Stimulated activated CD8-positive, alpha-beta memory T cell treated with anti-CD3 and anti-CD28 coated beads, Interleukin-7, amount 100 ng/mL, for 24 hours (primary cell): Measurements from ENCODE around the gene SLC29A3.

Source experiments
- DNase-seq: peaks from one replicate; pipeline ENCODE4 v3.0.0-alpha.2; 2020; ENCODE audit warnings: low read depth

The SLC29A3 gene

GRCh38 chr10:71324743-71325142 is 5.7 kb downstream of the SLC29A3 start:
- DNase-seq = no peak

- no peak for DNase-seq
These were observed 6.2 kb downstream of the SLC29A3 start for GRCh38 chr10:71325267-71325666.

DNA sequence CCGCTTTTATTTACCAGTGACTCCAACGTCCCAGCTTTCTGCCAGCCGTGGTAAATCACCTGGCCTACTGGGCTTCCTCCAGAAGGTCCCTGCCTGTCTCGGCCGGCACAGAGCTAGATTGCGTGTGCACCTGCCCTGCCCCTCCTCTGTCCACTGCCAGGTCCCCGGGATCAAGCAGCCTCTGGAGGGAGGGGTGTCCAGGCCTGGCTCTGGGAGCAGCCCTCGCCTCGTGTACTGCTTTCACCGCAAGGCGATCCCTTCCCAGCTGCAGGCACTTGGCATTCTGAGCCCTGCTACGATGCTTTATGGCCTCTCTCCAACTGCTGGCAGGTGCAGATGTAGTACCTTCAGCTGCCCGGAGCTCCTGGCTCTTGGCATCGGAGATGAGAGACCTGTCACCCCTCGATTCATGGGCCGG is 7.4 kb downstream of the SLC29A3 start:
- no peak for DNase-seq

GRCh38 chr10:71330789-71331404 is 11.8 kb downstream of the SLC29A3 start:
- DNase-seq = no peak

GRCh38 chr10:71331736-71332135 is 12.7 kb downstream of the SLC29A3 start:
- DNase-seq = no peak

DNA sequence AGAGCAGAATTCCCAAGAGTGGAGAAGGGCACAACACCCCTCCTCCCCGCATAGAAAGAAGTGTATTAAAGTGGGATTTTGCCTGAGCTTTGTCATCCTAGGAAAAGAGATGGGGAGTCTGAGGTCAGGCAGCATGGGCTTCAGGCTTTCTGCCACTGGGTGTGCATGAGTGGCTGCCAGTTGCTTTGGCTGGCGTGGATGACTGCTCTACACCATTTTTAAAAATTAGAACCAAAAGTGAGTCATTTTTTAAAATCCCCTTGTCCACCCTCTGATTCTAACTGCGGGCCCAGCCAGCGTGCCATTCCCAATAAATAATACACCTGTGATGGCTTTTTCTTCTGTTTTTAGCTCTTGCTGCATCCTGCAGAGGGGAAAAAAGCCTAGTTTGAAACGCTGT is 13.4 kb downstream of the SLC29A3 start:
- no peak for DNase-seq

DNA sequence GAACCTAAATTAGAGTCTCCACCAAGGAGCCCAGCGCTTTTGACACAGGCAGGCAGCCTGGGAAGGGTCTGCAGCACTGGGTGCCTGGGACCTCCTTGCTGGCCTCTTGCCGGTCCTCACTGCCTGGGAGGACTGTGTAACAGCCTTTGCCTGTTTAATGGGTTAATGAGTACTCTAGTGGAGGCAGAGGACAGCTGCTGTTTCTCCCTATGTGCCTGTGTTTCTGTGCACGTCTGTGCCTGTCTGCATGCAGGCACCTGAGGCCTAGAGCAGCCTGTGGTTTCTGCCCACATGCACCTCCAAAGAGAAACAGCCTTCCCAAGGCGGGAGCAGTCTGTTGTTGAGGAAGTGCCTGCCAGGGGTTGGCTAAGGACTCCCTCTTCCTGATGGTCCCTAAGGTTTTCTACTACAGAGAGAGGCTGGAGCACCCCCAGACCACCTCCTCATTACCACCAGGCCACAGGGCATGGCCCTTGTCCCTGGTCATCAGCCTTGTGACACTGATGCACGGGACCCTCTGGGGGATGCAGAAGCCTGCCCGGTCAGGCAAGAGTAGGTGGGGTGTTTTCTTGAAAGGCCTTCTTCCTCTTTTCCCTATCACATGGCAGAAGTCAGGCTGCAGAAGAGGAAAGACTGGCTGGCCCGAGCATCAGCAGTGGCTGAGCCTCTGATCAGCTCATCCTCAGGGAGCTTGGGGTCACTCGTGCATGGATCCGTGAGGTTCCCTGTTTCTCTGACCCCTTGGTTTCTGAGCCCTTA is 14.2 kb downstream of the SLC29A3 start:
- no peak for DNase-seq

- DNase-seq = no peak
These were observed 15.2 kb downstream of the SLC29A3 start for GRCh38 chr10:71334221-71334791.

- no peak for DNase-seq
These were observed 16.2 kb downstream of the SLC29A3 start for GRCh38 chr10:71335173-71335708.

DNA sequence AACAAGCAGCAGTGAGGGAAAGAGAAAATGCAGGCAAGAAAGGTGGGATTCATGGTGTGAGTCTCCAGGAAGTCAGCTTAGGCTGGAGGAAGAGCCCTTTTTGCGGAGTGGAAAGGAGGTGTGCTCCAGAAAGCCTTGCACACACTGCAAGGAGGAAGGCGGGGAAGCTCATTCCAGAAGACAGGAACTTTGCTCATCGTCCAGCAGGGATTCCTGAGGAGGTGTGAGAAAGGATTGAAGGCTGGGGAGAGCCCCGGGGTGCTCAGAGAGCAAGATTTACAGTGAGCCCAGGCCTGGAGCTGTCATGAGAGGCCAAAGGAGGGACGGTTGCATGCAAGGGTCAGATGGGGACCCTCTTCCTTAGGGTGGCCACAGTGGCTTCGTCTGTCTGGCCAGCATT is 17.6 kb downstream of the SLC29A3 start:
- no peak for DNase-seq

GRCh38 chr10:71337219-71337701 is 18.2 kb downstream of the SLC29A3 start:
- DNase-seq = no peak

GRCh38 chr10:71338728-71339495 is 19.9 kb downstream of the SLC29A3 start:
- no peak for DNase-seq

- no peak for DNase-seq
These were observed 20.9 kb downstream of the SLC29A3 start for GRCh38 chr10:71339796-71340589.

DNA sequence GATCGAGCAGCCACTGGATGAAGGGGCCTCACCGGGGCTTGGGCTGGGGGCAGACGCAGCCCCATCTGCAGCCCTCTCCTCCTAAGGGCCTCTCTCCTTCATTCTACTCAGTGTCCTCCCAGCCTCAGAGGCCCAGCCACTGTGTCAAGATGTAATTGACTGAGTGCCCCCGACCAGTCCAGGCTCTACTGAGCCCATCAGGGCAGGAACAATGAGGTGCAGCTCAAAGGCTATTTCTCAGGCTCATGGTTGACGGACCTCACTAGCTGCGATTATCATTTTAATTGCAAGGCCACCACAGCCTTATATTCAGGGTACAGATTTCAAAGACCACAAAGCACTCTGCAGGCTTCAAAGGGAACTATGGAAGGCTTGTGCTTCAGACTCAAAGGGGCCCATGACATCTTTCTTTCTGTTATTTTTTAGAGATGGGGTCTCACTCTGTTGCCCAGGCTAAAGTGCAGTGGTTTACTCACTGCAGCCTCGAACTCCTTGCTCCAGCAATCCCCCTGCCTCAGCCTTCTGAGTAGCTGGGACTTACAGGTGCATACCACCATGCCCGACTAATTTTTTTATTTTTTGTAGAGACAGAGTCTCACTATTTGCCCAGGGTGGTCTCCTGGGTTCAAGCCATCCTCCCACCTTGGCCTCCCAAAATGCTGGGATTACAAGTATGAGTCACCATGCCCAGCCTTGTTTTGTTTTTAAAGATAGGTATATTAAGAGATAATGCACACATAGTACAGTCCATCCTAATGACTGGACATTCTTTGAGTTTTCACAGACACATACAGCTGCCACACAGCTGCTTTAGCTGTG is 23.7 kb downstream of the SLC29A3 start:
- DNase-seq = no peak

GRCh38 chr10:71343392-71343773 is 24.3 kb downstream of the SLC29A3 start:
- DNase-seq = no peak

- DNase-seq = no peak
These were observed 25.3 kb downstream of the SLC29A3 start for GRCh38 chr10:71344154-71344925.

GRCh38 chr10:71344993-71345480 is 26.0 kb downstream of the SLC29A3 start:
- no peak for DNase-seq

DNA sequence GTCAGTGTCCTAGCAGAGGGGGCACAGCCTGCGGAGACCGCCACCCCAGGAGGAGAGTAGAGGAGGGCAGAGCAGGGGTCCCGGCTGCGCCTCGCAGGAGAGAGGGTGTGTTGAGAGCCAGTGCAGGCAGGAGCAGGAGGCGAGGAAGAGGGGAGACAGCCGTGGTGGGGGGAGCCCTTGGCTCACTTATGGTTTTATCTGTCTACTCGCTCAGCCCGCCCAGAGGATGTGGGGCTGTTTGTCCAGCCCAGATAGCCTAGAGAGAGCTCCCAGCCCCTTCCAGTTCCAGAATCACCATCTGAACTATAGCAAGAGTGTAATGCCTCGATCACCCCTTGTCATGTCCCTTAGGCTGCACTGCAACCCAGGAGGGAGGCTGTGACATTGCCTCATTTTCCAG is 26.6 kb downstream of the SLC29A3 start:
- no peak for DNase-seq

DNA sequence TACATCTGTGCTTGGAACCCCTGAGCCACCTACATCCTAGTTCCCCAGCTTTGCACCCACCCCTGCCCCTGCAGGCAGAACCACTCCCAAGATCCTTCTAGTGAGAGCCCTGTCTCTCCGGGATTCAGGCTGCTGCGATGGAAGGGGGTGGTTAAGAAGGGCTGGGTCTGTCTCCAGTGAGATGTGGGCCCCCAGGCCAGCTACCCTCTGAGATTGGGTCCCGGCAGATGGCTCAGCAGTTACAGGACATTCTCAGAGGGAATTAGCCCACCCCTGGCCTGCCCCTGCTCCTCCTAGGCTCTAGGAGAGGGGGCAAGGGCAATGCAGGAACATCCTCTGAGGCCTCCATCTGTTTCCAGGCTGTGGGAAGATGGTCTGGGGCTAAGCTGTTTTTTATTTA is 27.7 kb downstream of the SLC29A3 start:
- no peak for DNase-seq
